AG09319 (cell line): Measurements from ENCODE around the gene GIMAP2.
"Not testable (repeated sequence)": the region's sequence is repeated elsewhere in the genome, so short reads cannot be mapped to it uniquely, and the experiment has no call there.

Experiments
- DNase-seq: peaks from one replicate; pipeline ENCODE4 v3.0.0-alpha.2; 2010; ENCODE audit warnings: low read depth; ENCODE audit errors: extremely low read depth
- TF ChIP-seq, protein P1 (sequence below): IDR thresholded peaks from 2 replicates; pipeline ENCODE4 v1.5.1; 2011; ENCODE audit warnings: low read depth, mild to moderate bottlenecking, inconsistent platforms, low read length, moderate library complexity

Gene GIMAP2

DNA sequence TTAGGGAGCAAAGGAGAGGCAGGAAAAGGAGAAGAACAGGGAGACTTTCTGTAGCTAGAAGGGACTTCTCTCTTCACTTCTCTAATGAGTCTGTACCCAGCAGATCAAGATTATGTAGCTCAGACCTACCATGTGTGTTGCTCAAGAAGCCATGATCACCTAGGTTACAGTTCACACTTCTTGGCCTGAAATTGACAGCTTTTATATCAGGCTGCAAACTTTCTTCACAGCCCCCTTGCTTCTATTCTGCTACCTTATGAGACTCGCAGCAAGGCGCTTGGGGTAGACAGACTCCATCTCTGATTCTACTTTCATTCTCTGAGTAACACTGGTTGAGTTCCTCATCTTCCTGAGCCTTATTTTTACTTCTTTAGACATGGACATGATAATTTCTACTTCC, 19.6 kb upstream of the GIMAP2 start:
- no peak for DNase-seq
- TF ChIP-seq, protein P1, sequence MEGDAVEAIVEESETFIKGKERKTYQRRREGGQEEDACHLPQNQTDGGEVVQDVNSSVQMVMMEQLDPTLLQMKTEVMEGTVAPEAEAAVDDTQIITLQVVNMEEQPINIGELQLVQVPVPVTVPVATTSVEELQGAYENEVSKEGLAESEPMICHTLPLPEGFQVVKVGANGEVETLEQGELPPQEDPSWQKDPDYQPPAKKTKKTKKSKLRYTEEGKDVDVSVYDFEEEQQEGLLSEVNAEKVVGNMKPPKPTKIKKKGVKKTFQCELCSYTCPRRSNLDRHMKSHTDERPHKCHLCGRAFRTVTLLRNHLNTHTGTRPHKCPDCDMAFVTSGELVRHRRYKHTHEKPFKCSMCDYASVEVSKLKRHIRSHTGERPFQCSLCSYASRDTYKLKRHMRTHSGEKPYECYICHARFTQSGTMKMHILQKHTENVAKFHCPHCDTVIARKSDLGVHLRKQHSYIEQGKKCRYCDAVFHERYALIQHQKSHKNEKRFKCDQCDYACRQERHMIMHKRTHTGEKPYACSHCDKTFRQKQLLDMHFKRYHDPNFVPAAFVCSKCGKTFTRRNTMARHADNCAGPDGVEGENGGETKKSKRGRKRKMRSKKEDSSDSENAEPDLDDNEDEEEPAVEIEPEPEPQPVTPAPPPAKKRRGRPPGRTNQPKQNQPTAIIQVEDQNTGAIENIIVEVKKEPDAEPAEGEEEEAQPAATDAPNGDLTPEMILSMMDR, result no peak

DNA sequence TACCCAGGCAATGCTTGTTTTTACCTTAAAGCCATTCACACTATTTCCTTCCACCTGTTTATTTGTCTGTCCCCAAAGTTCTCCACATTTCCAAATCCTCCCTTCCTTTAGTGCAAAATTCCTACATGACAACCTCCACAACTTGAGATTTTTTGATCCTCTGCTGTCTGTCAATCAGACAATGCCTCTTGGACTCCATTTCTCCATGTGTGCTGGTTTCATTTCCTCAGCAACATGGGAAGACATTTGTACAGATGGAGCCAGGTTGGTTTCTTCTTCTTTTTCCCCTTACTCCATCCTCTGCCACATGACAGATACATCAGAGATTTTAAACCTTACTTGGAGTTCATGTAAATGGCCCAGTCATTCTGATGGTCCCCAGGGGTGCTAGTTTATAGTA, 19.1 kb upstream of the GIMAP2 start:
- no peak for DNase-seq
- TF ChIP-seq, protein P1, result no peak

DNA sequence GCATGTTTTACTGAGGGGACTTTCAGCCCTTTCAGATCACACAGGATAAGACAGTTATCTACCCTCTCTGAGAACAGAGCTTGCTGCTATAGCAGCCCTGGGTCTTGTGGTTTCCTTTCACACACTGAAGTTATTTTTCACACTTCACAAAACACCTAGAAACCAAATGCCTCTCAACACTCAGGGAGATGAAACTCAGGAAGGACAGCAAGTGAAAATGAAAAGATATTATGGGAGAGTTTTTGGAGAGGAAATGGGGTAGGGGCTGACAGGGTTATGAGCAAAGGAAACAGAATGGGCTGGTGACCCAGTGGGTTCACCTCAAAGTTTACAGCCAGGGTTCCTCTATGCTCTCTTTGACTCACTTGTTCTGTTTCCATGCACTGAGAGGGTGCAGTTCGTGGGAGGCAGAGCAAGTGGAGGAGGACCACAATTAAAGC, 17.0 kb upstream of the GIMAP2 start:
- DNase-seq, result no peak
- TF ChIP-seq, protein P1, result no peak

DNA sequence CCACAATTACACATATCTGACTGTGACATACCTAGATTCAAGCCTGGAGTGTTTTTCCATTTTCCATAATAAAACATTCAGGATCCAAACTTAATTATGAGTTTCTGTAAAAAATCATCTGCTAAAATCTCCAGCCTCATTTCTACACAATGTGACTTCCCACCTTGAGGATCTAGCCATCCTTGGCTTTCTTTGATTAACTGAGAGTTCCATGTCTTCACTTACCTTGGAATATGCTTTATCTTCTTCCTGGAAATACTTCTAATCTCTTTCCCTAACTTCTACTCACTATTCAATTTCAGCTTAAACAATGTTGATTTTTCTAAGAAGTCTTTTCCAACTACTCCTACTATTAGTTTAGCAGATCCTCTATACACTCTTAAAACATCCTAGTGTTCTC, 16.5 kb upstream of the GIMAP2 start:
- DNase-seq, result no peak
- TF ChIP-seq, protein P1, result no peak

DNA sequence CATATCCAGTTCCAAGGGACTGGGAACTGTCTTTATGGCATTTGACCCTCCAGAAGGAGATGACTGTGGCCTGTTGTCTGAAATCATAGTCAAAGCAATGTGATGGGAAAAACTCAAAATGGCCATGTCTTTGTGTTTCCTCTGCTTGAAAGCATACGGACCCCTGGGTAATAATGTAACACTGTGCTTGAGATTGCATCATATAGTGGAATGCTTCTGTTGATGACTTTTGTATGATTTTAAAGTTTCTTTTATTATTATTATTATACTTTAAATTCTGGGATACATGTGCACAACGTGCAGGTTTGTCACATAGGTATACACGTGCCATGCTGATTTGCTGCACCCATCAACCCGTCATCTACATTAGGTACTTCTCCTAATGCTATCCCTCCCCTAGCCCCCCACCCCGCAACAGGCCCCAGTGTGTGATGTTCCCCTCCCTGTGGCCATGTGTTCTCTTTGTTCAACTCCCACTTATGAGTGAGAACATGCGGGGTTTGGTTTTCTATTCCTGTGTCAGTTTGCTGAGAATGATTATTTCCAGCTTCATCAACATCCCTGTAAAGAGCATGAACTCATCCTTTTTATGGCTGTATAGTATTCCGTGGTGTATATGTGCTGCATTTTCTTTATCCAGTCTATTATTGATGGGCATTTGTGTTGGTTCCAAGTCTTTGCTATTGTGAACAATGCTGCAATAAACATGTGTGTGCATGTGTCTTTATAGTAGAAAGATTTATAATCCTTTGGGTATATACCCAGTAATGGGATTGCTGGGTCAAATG, 13.5 kb upstream of the GIMAP2 start:
- not testable (repeated sequence) for DNase-seq

DNA sequence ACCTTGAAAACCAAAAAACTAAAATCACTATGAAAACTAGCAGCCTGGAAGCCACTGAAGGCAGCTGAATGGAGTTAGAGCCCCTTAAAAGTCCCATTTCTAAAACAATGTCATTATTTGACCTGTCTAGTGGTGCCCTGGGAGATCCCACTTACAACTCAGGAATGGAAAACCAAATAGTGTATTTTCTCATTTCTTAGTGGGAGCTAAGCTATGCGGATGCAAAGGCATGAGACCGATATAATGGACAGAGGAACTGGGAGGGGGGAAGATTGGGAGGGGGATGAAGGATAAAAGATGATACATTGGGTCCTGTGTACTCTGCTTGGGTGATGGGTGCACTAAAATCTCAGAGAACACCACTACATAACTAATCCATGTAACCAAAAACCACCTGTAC, 9.8 kb upstream of the GIMAP2 start:
- TF ChIP-seq, protein P1, result no peak
- no peak for DNase-seq

- not testable (repeated sequence) for DNase-seq
Measured at GRCh38 chr7:150676276-150676675, 9.2 kb upstream of the GIMAP2 start.

DNA sequence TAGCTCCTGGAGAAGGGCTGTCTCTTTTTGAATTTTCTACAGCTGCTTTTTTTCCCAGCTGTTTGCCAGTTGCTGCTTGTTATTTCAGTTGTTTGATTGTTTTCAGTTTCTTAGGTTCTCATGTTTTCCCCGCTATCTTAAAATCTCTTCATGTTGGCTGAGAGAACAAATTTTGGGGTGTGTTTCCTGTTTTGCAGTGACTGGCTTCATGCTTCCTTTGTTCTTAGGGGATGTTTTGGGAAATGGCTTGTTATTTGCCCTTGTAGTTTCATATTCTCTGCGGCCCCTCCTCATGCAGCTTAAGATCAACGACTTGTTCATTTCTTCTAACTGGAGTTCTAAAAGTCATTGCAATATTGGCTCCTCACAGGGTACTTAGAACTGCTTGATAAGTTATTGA, 8.7 kb upstream of the GIMAP2 start:
- not testable (repeated sequence) for DNase-seq

DNA sequence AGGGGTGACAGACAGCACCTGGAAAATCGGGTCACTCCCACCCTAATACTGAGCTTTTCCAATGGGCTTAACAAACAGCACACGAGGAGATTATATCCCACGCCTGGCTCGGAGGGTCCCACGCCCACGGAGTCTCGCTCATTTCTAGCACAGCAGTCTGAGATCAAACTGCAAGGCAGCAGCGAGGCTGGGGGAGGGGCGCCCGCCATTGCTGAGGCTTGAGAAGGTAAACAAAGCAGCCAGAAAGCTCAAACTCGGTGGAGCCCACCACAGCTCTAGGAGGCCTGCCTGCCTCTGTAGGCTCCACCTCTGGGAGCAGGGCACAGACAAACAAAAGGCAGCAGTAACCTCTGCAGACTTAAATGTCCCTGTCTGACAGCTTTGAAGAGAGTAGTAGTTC, 6.9 kb upstream of the GIMAP2 start:
- not testable (repeated sequence) for DNase-seq

DNA sequence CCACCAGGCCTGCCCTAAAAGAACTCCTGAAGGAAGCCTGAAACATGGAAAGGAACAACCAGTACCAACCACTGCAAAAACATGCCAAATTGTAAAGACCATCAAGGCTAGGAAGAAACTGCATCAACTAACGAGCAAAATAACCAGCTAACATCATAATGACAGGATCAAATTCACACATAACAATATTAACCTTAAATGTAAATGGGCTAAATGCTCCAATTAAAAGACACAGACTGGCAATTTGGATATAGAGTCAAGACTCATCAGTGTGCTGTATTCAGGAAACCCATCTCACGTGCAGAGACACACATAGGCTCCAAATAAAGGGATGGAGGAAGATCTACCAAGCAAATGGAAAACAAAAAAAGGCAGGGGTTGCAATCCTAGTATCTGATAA, 5.1 kb upstream of the GIMAP2 start:
- DNase-seq, result not testable (repeated sequence)
